Neural cell (in vitro differentiated cells): ENCODE results near the gene TSEN15.

Source experiments
- CTCF ChIP-seq: fragments of 450-650 bp; IDR thresholded peaks from 2 replicates; pipeline ENCODE4 v1.5.1; 2014; ENCODE audit warnings: antibody characterized with exemption, mild to moderate bottlenecking, moderate library complexity; ENCODE audit not compliant: poor library complexity, severe bottlenecking
- EZH2 ChIP-seq: fragments of 200-600, 300-800 bp; shearing (Covaris generic), sonication (generic); IDR thresholded peaks from 2 replicates; pipeline ENCODE4 v1.6.1; 2014; ENCODE audit warnings: antibody characterized with exemption, low read length, borderline replicate concordance, mild to moderate bottlenecking; ENCODE audit not compliant: insufficient read depth, poor library complexity, severe bottlenecking
- MXI1 ChIP-seq: fragments of 450-650 bp; conservative IDR thresholded peaks from 2 replicates; pipeline ENCODE4 v1.6.1; 2014; ENCODE audit warnings: antibody characterized with exemption, mild to moderate bottlenecking; ENCODE audit not compliant: poor library complexity, severe bottlenecking
- POLR2AphosphoS5 ChIP-seq: IDR thresholded peaks from 2 replicates; pipeline ENCODE4 v1.6.1; 2012

- no peak for TF ChIP-seq CTCF
- no peak for TF ChIP-seq MXI1
- no peak for TF ChIP-seq POLR2AphosphoS5
- TF ChIP-seq EZH2, result no peak
Observed at GRCh38 chr1:184031409-184032107, 20.0 kb upstream of the TSEN15 start.
